GM06990 (cell line): Measurements from ENCODE around the gene EMILIN1.

Experiments used
- DNase-seq: peaks from one replicate; pipeline ENCODE4 v3.0.0-alpha.2; 2011; ENCODE audit not compliant: insufficient read length; ENCODE audit errors: extremely low read depth
- H3K27me3 ChIP-seq: replicated peaks from 2 replicates; pipeline ENCODE4 v1.6.0; 2011; ENCODE audit warnings: low read length; ENCODE audit not compliant: control insufficient read depth, insufficient read depth
- H3K36me3 ChIP-seq: 2 replicates; pipeline ENCODE4 v1.5.1; 2011; ENCODE audit warnings: low read length; ENCODE audit not compliant: control insufficient read depth, insufficient read depth
- H3K4me3 ChIP-seq: replicated peaks from 2 replicates; pipeline ENCODE4 v1.5.1; 2011; ENCODE audit warnings: low read depth, mild to moderate bottlenecking, control low read depth, low read length
- TF ChIP-seq, protein P1 (sequence below): IDR thresholded peaks from 2 replicates; pipeline ENCODE4 v1.5.1; 2011; ENCODE audit warnings: low read length, control low read depth, mild to moderate bottlenecking, inconsistent platforms; ENCODE audit not compliant: insufficient read depth, poor library complexity, severe bottlenecking

EMILIN1 gene

DNA sequence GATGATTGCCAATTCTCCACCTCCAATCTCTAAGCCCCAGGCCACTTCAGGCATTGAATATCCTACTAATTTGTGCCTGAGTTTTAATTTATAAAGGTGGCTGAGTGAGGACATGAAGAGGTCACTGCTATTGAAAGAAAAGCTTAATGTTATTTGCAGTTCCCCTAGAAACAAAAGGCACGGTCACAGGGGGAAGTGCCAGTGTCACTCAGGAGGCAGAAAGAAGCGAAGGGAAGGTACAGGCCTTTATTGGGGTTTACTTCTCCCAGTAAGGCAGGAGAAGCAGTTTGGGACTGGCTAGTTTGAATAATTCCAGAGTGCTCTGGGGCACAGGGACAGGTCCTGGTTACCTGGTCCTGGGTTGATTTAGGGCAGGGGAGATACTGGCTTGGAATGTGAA, 43.5 kb downstream of the EMILIN1 start:
- TF ChIP-seq, protein P1, sequence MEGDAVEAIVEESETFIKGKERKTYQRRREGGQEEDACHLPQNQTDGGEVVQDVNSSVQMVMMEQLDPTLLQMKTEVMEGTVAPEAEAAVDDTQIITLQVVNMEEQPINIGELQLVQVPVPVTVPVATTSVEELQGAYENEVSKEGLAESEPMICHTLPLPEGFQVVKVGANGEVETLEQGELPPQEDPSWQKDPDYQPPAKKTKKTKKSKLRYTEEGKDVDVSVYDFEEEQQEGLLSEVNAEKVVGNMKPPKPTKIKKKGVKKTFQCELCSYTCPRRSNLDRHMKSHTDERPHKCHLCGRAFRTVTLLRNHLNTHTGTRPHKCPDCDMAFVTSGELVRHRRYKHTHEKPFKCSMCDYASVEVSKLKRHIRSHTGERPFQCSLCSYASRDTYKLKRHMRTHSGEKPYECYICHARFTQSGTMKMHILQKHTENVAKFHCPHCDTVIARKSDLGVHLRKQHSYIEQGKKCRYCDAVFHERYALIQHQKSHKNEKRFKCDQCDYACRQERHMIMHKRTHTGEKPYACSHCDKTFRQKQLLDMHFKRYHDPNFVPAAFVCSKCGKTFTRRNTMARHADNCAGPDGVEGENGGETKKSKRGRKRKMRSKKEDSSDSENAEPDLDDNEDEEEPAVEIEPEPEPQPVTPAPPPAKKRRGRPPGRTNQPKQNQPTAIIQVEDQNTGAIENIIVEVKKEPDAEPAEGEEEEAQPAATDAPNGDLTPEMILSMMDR, result no peak
- H3K27me3 ChIP-seq, result peaks cover 4% of the 10 kb centered on the region
- H3K36me3 ChIP-seq, result no peaks in the 10 kb centered on the region
- H3K4me3 ChIP-seq, result no peak overlapping the region
- no peak for DNase-seq

DNA sequence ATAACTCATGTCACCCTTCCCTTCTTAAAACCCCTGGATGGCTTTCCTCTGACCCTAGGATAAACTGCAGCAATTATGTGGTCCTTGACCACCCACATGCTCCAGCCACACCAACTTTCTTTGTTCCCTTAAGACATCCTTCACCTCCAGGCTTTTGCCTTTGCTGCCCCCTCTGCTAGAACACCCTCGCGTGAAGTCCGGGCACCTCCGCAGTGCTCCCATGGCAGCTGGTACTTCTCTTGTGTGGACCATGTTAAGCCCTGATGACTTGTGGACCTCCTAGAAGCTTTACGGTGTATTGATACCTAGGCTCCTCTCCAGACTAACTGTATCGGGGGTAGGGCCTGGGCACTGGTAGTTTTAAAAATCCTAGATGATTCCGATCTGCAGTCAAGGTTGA, 44.4 kb downstream of the EMILIN1 start:
- no peak for DNase-seq
- no peaks in the 10 kb centered on the region for H3K36me3 ChIP-seq
- H3K4me3 ChIP-seq, result no peak overlapping the region
- peaks cover 4% of the 10 kb centered on the region for H3K27me3 ChIP-seq
- TF ChIP-seq, protein P1, result no peak

DNA sequence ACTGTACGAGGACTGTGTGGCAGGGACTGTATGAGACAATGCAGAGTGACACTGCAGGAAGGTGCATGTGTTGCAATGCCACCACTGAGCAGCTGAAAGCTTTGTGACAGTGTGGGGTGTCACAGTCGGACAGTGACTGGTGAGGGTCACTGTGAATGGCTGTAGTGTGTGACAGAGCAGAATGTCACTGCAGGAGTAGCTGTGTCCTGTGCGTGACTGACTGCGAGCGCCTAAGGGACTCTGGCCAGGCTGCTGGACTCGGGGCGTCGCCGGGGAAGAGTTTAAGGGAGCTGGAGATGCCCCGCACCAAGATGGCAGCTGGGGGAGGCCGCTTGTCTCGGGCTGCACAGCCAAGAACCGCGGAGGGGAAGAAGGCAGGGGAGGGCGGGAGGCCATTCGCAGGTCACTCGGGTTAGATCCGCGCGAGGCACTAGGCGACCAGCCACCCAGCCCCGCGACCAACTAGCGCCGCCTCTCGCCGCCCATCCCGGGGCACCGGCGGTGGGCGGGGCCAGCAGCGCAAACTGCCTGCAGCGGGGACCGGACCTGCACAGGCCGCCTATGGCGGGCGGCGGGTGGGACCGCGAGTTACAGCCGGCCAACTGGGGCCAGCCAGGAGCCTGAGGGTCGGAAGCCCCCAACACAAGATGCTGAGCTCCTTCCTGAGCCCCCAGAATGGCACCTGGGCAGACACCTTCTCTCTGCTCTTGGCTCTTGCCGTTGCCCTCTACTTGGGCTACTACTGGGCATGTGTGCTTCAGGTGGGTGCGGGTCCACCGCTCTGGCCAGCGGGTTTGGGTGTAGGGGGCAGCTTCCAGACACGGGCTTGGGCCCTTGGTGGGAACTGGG, 45.1 kb downstream of the EMILIN1 start, which contains the start of gene ABHD1:
Gene ABHD1 (plus strand): TSS at position 514 of the 849 bp plus-strand sequence. CDS start 134 bp downstream, at position 648.
- TF ChIP-seq, protein P1, result peak; percentile 1
- peak within 1 kb of the TSS; percentile 72 for H3K4me3 ChIP-seq
- no peaks in the 10 kb centered on the region for H3K36me3 ChIP-seq
- peaks cover 3% of the 10 kb centered on the region for H3K27me3 ChIP-seq
- DNase-seq, result peak; percentile 59

DNA sequence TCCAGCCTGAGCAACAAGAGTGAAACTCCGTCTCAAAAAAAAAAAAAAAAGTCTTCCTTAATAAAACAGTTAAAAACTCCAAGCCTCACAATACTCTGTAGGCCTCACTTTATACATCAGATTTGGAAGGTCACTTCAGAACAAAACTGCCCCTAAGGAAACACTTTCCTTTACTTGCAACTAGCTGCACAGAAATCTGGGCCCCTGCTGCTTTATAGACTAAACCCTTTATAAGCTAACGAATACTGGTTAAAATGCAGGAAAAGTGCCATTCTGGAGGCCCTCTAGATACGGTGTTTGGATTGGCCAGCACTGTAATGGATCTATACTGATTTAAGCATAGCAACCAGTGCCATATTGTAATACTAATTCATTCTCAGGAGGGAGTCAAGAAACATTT, 46.7 kb downstream of the EMILIN1 start:
- Histone ChIP-seq H3K36me3 (peaks cover 6% of the 10 kb centered on the region; the same call in 1 of the 2 replicates), H3K27me3 (no peaks in the 10 kb centered on the region; the same call in none of the 2 replicates), H3K4me3 (no peak overlapping the region)
- TF ChIP-seq, protein P1, result no peak
- no peak for DNase-seq

DNA sequence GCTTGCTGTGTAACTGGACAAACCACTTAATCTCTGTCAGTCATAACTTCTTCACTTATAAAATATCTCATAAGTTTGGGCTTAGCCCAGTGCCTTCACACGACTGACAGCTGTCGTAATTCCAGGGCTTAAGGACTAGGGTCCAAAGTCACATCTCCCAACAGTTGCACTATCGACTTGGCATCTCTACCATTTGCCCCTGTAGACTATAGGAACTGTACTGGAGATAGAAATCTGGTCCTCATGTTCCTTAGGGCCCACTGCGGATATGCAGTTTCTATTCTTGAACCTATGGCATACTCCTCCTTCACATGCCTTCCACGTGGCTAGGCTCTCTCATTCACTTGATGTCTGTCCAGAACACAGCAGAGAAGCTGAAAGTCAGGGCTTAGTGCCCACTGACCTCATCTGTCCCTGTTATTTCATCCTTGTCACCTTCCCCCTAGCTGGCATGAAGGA, 47.9 kb downstream of the EMILIN1 start:
- DNase-seq, result no peak
- Histone ChIP-seq H3K36me3 (peaks cover 12% of the 10 kb centered on the region), H3K4me3 (no peak overlapping the region), H3K27me3 (no peaks in the 10 kb centered on the region; the same call in 1 of the 2 replicates)
- TF ChIP-seq, protein P1, result no peak
